Measurements from ENCODE around the gene FAM43A.

The FAM43A gene

GRCh38 chr3:194696702-194697101, 11.0 kb downstream of the FAM43A start:
- Histone ChIP-seq H3K4me3 (ENCODE audit: low read depth in 1 of 5, low read length in 5 of 5) (no peak overlapping the region), H3K27ac (ENCODE audit: low read depth, low read length) (no peak overlapping the region), H3K4me1 (ENCODE audit: control insufficient read depth in 5 of 5, insufficient read depth in 5 of 5, low read length in 5 of 5) (peaks cover 0 to 3% (median 0%) of the 10 kb centered on the region in 5 donors), H3K9me3 (ENCODE audit: control insufficient read depth in 5 of 5, low read length in 5 of 5) (peaks cover 3 to 12% (median 12%) of the 10 kb centered on the region in 5 donors), H3K9ac (ENCODE audit: low read length in 5 of 5) (no peak overlapping the region), H3K27me3 (ENCODE audit: control insufficient read depth in 5 of 5, insufficient read depth in 4 of 5, low read length in 5 of 5) (peaks cover 0 to 6% (median 0%) of the 10 kb centered on the region in 5 donors), H3K36me3 (ENCODE audit: control insufficient read depth in 5 of 5, insufficient read depth in 5 of 5, low read length in 5 of 5) (no peaks in the 10 kb centered on the region)

- peaks cover 3 to 12% (median 12%) of the 10 kb centered on the region in 5 donors for H3K9me3 ChIP-seq (ENCODE audit: control insufficient read depth in 5 of 5, low read length in 5 of 5)
- H3K4me3 ChIP-seq (ENCODE audit: low read depth in 1 of 5, low read length in 5 of 5), result no peak overlapping the region
- no peak overlapping the region for H3K27ac ChIP-seq (ENCODE audit: low read depth, low read length)
- peaks cover 0 to 7% (median 0%) of the 10 kb centered on the region in 5 donors for H3K27me3 ChIP-seq (ENCODE audit: control insufficient read depth in 5 of 5, insufficient read depth in 4 of 5, low read length in 5 of 5)
- no peaks in the 10 kb centered on the region for H3K36me3 ChIP-seq (ENCODE audit: control insufficient read depth in 5 of 5, insufficient read depth in 5 of 5, low read length in 5 of 5)
- no peaks in the 10 kb centered on the region for H3K4me1 ChIP-seq (ENCODE audit: control insufficient read depth in 5 of 5, insufficient read depth in 5 of 5, low read length in 5 of 5)
- no peak overlapping the region for H3K9ac ChIP-seq (ENCODE audit: low read length in 5 of 5)
Observed at GRCh38 chr3:194702545-194702944, 16.9 kb downstream of the FAM43A start.

GRCh38 chr3:194705227-194705626, 19.5 kb downstream of the FAM43A start:
- H3K4me3 ChIP-seq (ENCODE audit: low read depth in 1 of 5, low read length in 5 of 5), result no peak overlapping the region
- H3K27me3 ChIP-seq (ENCODE audit: control insufficient read depth in 5 of 5, insufficient read depth in 4 of 5, low read length in 5 of 5), result peaks cover 0 to 3% (median 0%) of the 10 kb centered on the region in 5 donors
- H3K36me3 ChIP-seq (ENCODE audit: control insufficient read depth in 5 of 5, insufficient read depth in 5 of 5, low read length in 5 of 5), result no peaks in the 10 kb centered on the region
- H3K4me1 ChIP-seq (ENCODE audit: control insufficient read depth in 5 of 5, insufficient read depth in 5 of 5, low read length in 5 of 5), result no peaks in the 10 kb centered on the region
- no peak overlapping the region for H3K27ac ChIP-seq (ENCODE audit: low read depth, low read length)
- H3K9me3 ChIP-seq (ENCODE audit: control insufficient read depth in 5 of 5, low read length in 5 of 5), result peaks cover 0 to 7% (median 6%) of the 10 kb centered on the region in 5 donors
- no peak overlapping the region for H3K9ac ChIP-seq (ENCODE audit: low read length in 5 of 5)

GRCh38 chr3:194705761-194706160, 20.1 kb downstream of the FAM43A start:
- H3K4me1 ChIP-seq (ENCODE audit: control insufficient read depth in 5 of 5, insufficient read depth in 5 of 5, low read length in 5 of 5), result no peaks in the 10 kb centered on the region
- H3K27me3 ChIP-seq (ENCODE audit: control insufficient read depth in 5 of 5, insufficient read depth in 4 of 5, low read length in 5 of 5), result peaks cover 0 to 3% (median 0%) of the 10 kb centered on the region in 5 donors
- H3K9ac ChIP-seq (ENCODE audit: low read length in 5 of 5), result no peak overlapping the region
- no peak overlapping the region for H3K4me3 ChIP-seq (ENCODE audit: low read depth in 1 of 5, low read length in 5 of 5)
- H3K9me3 ChIP-seq (ENCODE audit: control insufficient read depth in 5 of 5, low read length in 5 of 5), result peaks cover 0 to 7% (median 6%) of the 10 kb centered on the region in 5 donors
- no peak overlapping the region for H3K27ac ChIP-seq (ENCODE audit: low read depth, low read length)
- no peaks in the 10 kb centered on the region for H3K36me3 ChIP-seq (ENCODE audit: control insufficient read depth in 5 of 5, insufficient read depth in 5 of 5, low read length in 5 of 5)

GRCh38 chr3:194707147-194707540, 21.5 kb downstream of the FAM43A start:
- H3K9me3 ChIP-seq (ENCODE audit: control insufficient read depth in 5 of 5, low read length in 5 of 5), result peaks cover 0 to 7% (median 6%) of the 10 kb centered on the region in 5 donors
- peaks cover 0 to 6% (median 4%) of the 10 kb centered on the region in 5 donors for H3K4me1 ChIP-seq (ENCODE audit: control insufficient read depth in 5 of 5, insufficient read depth in 5 of 5, low read length in 5 of 5)
- no peak overlapping the region for H3K4me3 ChIP-seq (ENCODE audit: low read depth in 1 of 5, low read length in 5 of 5)
- no peak overlapping the region for H3K9ac ChIP-seq (ENCODE audit: low read length in 5 of 5)
- H3K27me3 ChIP-seq (ENCODE audit: control insufficient read depth in 5 of 5, insufficient read depth in 4 of 5, low read length in 5 of 5), result peaks cover 0 to 6% (median 0%) of the 10 kb centered on the region in 5 donors
- no peaks in the 10 kb centered on the region for H3K36me3 ChIP-seq (ENCODE audit: control insufficient read depth in 5 of 5, insufficient read depth in 5 of 5, low read length in 5 of 5)
- no peak overlapping the region for H3K27ac ChIP-seq (ENCODE audit: low read depth, low read length)

- Histone ChIP-seq H3K27me3 (ENCODE audit: control insufficient read depth in 5 of 5, insufficient read depth in 4 of 5, low read length in 5 of 5) (peaks cover 0 to 2% (median 0%) of the 10 kb centered on the region in 5 donors), H3K36me3 (ENCODE audit: control insufficient read depth in 5 of 5, insufficient read depth in 5 of 5, low read length in 5 of 5) (no peaks in the 10 kb centered on the region), H3K4me3 (ENCODE audit: low read depth in 1 of 5, low read length in 5 of 5) (no peak overlapping the region), H3K4me1 (ENCODE audit: control insufficient read depth in 5 of 5, insufficient read depth in 5 of 5, low read length in 5 of 5) (peaks cover 0 to 6% (median 4%) of the 10 kb centered on the region in 5 donors), H3K9me3 (ENCODE audit: control insufficient read depth in 5 of 5, low read length in 5 of 5) (peaks cover 0 to 7% (median 6%) of the 10 kb centered on the region in 5 donors), H3K9ac (ENCODE audit: low read length in 5 of 5) (no peak overlapping the region), H3K27ac (ENCODE audit: low read depth, low read length) (no peak overlapping the region)
Observed at GRCh38 chr3:194711286-194711685, 25.6 kb downstream of the FAM43A start.

GRCh38 chr3:194711913-194712312, 26.2 kb downstream of the FAM43A start:
- peaks cover 0 to 2% (median 0%) of the 10 kb centered on the region in 5 donors for H3K27me3 ChIP-seq (ENCODE audit: control insufficient read depth in 5 of 5, insufficient read depth in 4 of 5, low read length in 5 of 5)
- peaks cover 0 to 6% (median 4%) of the 10 kb centered on the region in 5 donors for H3K4me1 ChIP-seq (ENCODE audit: control insufficient read depth in 5 of 5, insufficient read depth in 5 of 5, low read length in 5 of 5)
- H3K4me3 ChIP-seq (ENCODE audit: low read depth in 1 of 5, low read length in 5 of 5), result no peak overlapping the region
- no peak overlapping the region for H3K9ac ChIP-seq (ENCODE audit: low read length in 5 of 5)
- H3K36me3 ChIP-seq (ENCODE audit: control insufficient read depth in 5 of 5, insufficient read depth in 5 of 5, low read length in 5 of 5), result no peaks in the 10 kb centered on the region
- peaks cover 0 to 7% (median 6%) of the 10 kb centered on the region in 5 donors for H3K9me3 ChIP-seq (ENCODE audit: control insufficient read depth in 5 of 5, low read length in 5 of 5)
- H3K27ac ChIP-seq (ENCODE audit: low read depth, low read length), result no peak overlapping the region

GRCh38 chr3:194713299-194714136, 27.8 kb downstream of the FAM43A start:
- H3K4me3 ChIP-seq (ENCODE audit: low read depth in 1 of 5, low read length in 5 of 5), result no peak overlapping the region
- H3K9me3 ChIP-seq (ENCODE audit: control insufficient read depth in 5 of 5, low read length in 5 of 5), result no peaks in the 10 kb centered on the region
- peaks cover 0 to 6% (median 4%) of the 10 kb centered on the region in 5 donors for H3K4me1 ChIP-seq (ENCODE audit: control insufficient read depth in 5 of 5, insufficient read depth in 5 of 5, low read length in 5 of 5)
- H3K27me3 ChIP-seq (ENCODE audit: control insufficient read depth in 5 of 5, insufficient read depth in 4 of 5, low read length in 5 of 5), result peaks cover 0 to 12% (median 3%) of the 10 kb centered on the region in 5 donors
- H3K9ac ChIP-seq (ENCODE audit: low read length in 5 of 5), result no peak overlapping the region
- no peaks in the 10 kb centered on the region for H3K36me3 ChIP-seq (ENCODE audit: control insufficient read depth in 5 of 5, insufficient read depth in 5 of 5, low read length in 5 of 5)
- no peak overlapping the region for H3K27ac ChIP-seq (ENCODE audit: low read depth, low read length)

- H3K4me3 ChIP-seq (ENCODE audit: low read depth in 1 of 5, low read length in 5 of 5), result no peak overlapping the region
- H3K9me3 ChIP-seq (ENCODE audit: control insufficient read depth in 5 of 5, low read length in 5 of 5), result no peaks in the 10 kb centered on the region
- peaks cover 0 to 12% (median 3%) of the 10 kb centered on the region in 5 donors for H3K27me3 ChIP-seq (ENCODE audit: control insufficient read depth in 5 of 5, insufficient read depth in 4 of 5, low read length in 5 of 5)
- H3K36me3 ChIP-seq (ENCODE audit: control insufficient read depth in 5 of 5, insufficient read depth in 5 of 5, low read length in 5 of 5), result no peaks in the 10 kb centered on the region
- H3K27ac ChIP-seq (ENCODE audit: low read depth, low read length), result no peak overlapping the region
- H3K4me1 ChIP-seq (ENCODE audit: control insufficient read depth in 5 of 5, insufficient read depth in 5 of 5, low read length in 5 of 5), result peaks cover 0 to 6% (median 4%) of the 10 kb centered on the region in 5 donors
- H3K9ac ChIP-seq (ENCODE audit: low read length in 5 of 5), result no peak overlapping the region
Observed at GRCh38 chr3:194714137-194714455, 28.4 kb downstream of the FAM43A start.

GRCh38 chr3:194714564-194714963, 28.9 kb downstream of the FAM43A start:
- H3K4me3 ChIP-seq (ENCODE audit: low read depth in 1 of 5, low read length in 5 of 5), result no peak overlapping the region
- H3K9me3 ChIP-seq (ENCODE audit: control insufficient read depth in 5 of 5, low read length in 5 of 5), result no peaks in the 10 kb centered on the region
- peaks cover 0 to 12% (median 3%) of the 10 kb centered on the region in 5 donors for H3K27me3 ChIP-seq (ENCODE audit: control insufficient read depth in 5 of 5, insufficient read depth in 4 of 5, low read length in 5 of 5)
- no peak overlapping the region for H3K9ac ChIP-seq (ENCODE audit: low read length in 5 of 5)
- H3K36me3 ChIP-seq (ENCODE audit: control insufficient read depth in 5 of 5, insufficient read depth in 5 of 5, low read length in 5 of 5), result no peaks in the 10 kb centered on the region
- peaks cover 0 to 6% (median 4%) of the 10 kb centered on the region in 5 donors for H3K4me1 ChIP-seq (ENCODE audit: control insufficient read depth in 5 of 5, insufficient read depth in 5 of 5, low read length in 5 of 5)
- no peak overlapping the region for H3K27ac ChIP-seq (ENCODE audit: low read depth, low read length)
